ENCODE results near the gene KIAA1671. TPM values are rescaled to one million over a fixed set of nuclear protein-coding genes. Genes with fewer than 3 reads are reported as not detected.

Gene KIAA1671
- total and polyA plus RNA-seq, 2 of the 13 experiments (the other 11 are each of a cell fraction or from before 2014, with no cell fraction given), result 13.5 to 13.6 TPM

GRCh38 chr22:24992946-24993345 is 40.4 kb downstream of the KIAA1671 start (continued):
- no peak for TF ChIP-seq HIVEP1 (CRISPR knock-in tag; IDR thresholded peaks at IDR 0.05)
- no peak for TF ChIP-seq ZBTB49 (CRISPR knock-in tag; IDR thresholded peaks at IDR 0.05; ENCODE audit: borderline replicate concordance)
- TF ChIP-seq ZBTB7A (CRISPR knock-in tag; IDR thresholded peaks at IDR 0.05), result no peak
- no peak for TF ChIP-seq MTF2 (CRISPR knock-in tag; IDR thresholded peaks at IDR 0.05; ENCODE audit: borderline replicate concordance)

- Histone ChIP-seq H3K9me3 (ENCODE audit: low read length) (no peaks in the 10 kb centered on the region), H3K4me3 (replicated peaks in 1 of 3; ENCODE audit: insufficient read depth in 1 of 3, low read depth in 2 of 3, low read length in 3 of 3) (no peak overlapping the region), H4K20me1 (ENCODE audit: insufficient read depth, low read length) (no peaks in the 10 kb centered on the region), H3K27me3 (ENCODE audit: control insufficient read depth in 1 of 2, insufficient read depth in 2 of 2, low read length in 2 of 2) (no peaks in the 10 kb centered on the region), H3K27ac (ENCODE audit: extremely low read length, insufficient read depth, low read length) (no peak overlapping the region), H3K79me2 (ENCODE audit: insufficient read depth, low read length) (no peaks in the 10 kb centered on the region), H3K36me3 (replicated peaks in 1 of 2; ENCODE audit: control insufficient read depth in 1 of 2, insufficient read depth in 2 of 2, low read length in 2 of 2) (no peaks in the 10 kb centered on the region), H3K9ac (ENCODE audit: insufficient read depth, low read depth, low read length) (no peak overlapping the region), H2AFZ (ENCODE audit: low read length) (no peak overlapping the region), H3K4me2 (ENCODE audit: low read depth, low read length) (no peak overlapping the region), H3K4me1 (ENCODE audit: insufficient read depth, low read length) (peaks cover 12% of the 10 kb centered on the region)
- intact Hi-C loops (cut with micrococcal nuclease; ENCODE audit: unreplicated experiment), result no loop called here
- no TSS peak for BruUV-seq (replicated peaks)
- FAIRE-seq, result no peak
- no peak for DNase-seq (ENCODE audit: low spot score)
- ChIA-PET POLR2A (no interaction called here), CTCF (ENCODE audit: low intra/inter-chr PET ratio, low total read pairs) (no interaction called here)
- in situ Hi-C loops (cut with HindIII; ENCODE audit: extremely low pct_ligation_motif_present, low pct_unique_long_range_greater_than_20kb), result no loop called here
- no peak for ATAC-seq
- TF ChIP-seq KLF13 (CRISPR knock-in tag; IDR thresholded peaks at IDR 0.05), result no peak
- peak; percentile 4; the same call in 1 of the 2 replicates for TF ChIP-seq CTCF (CRISPR knock-in tag; IDR thresholded peaks at IDR 0.05)
- WGBS (ENCODE audit: low lambda C conversion rate), result 62% methylated on average over 3 of the region's 7 CpGs
These were observed 41.7 kb downstream of the KIAA1671 start for GRCh38 chr22:24994070-24994763.
